Peyer's patch (tissue), 4 donors: ENCODE data around the gene NGEF. TPM values are rescaled to one million over a fixed set of nuclear protein-coding genes. Genes with fewer than 3 reads are reported as not detected.

Source experiments
- DNase-seq, 3 donors: peaks; one replicate each; pipeline ENCODE4 v3.0.0-alpha.2; 2017 to 2019
- H3K27ac ChIP-seq, 4 donors: fragments of 200-600 bp; sonication (generic); one replicate each; pipeline ENCODE4 v1.5.1; 2016 to 2019
- H3K27me3 ChIP-seq, 2 donors: fragments of 200-600 bp; sonication (generic); one replicate each; pipeline ENCODE4 v1.5.1; 2019
- H3K36me3 ChIP-seq, 3 donors: fragments of 200-600 bp; sonication (generic); one replicate each; pipeline ENCODE4 v1.5.1; 2016 to 2019
- H3K4me1 ChIP-seq, 4 donors: fragments of 200-600 bp; sonication (generic); one replicate each; pipeline ENCODE4 v1.5.1; 2016 to 2019
- H3K4me3 ChIP-seq, 4 donors: fragments of 200-600 bp; sonication (generic); 1 replicate in 3 of 4; 2 replicates in 1 of 4; pipeline ENCODE4 v1.5.1; 2016 to 2019; ENCODE audit warnings: mild to moderate bottlenecking in 1 of 4
- H3K9me3 ChIP-seq, 4 donors: fragments of 200-600 bp; sonication (generic); one replicate each; pipeline ENCODE4 v1.5.1; 2016 to 2019; ENCODE audit warnings: mild to moderate bottlenecking in 1 of 4
- POLR2A ChIP-seq, 2 donors: fragments of 450-650 bp; IDR thresholded peaks; one replicate each; pipeline ENCODE4 v1.5.1; 2017; ENCODE audit warnings: antibody characterized with exemption in 2 of 2, mild to moderate bottlenecking in 2 of 2, moderate library complexity in 2 of 2
- total RNA-seq, 4 donors: library from RNA; depleted of rRNA; stranded (reverse); fragments of >200 nt; gene quantifications; one replicate each; pipeline ENCODE4 v1.1.0, GENCODE V29; 2016
- TF ChIP-seq, protein P1 (sequence below), 6 experiments: fragments of 450-650 bp in 4 of 6; fragments of 200-600 bp in 2 of 6; sonication (generic) in 1 of 6; IDR thresholded peaks; one replicate each; pipeline ENCODE4 v1.5.1; 2017 to 2019; ENCODE audit warnings: antibody characterized with exemption in 6 of 6, mild to moderate bottlenecking in 3 of 6, moderate library complexity in 1 of 6

The NGEF gene
- total RNA-seq, 4 donors from 2014 or later, result 54.5 to 116 (median 98.1) TPM

DNA sequence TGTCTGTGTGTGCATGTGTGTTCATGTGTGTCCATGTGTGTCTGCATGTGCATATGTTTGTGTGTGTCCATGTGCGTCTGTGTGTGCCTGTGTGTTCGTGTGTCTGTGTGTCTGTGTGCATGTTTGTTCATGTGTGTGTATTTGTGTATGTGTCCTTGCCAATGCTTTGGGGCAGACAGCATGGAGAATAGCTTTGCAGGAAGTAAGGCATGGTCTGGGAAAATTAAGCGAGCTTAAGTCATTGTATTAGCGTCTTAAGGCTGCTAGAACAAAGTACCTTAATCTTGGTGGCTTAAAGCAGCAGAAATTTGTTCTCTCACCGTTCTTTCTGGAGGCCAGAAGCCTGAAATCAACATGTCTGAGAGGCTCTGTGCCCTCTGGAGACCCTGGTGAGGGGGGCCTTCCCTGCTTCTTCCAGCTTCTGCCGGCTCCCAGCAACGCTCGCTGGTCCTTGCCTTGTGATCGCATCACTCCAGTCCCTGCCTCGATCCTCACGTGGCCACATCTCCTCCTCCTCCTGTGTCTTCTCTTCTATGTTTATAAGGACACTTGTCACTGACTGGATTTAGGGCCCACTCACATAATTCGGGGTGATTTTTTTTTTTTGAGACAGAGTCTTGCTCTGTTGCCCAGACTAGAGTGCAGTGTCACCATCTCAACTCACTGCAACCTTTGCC is 23.2 kb upstream of the NGEF start:
- H3K4me3 ChIP-seq, result no peak overlapping the region
- no peak for DNase-seq
- H3K9me3 ChIP-seq, result no peaks in the 10 kb centered on the region
- H3K27ac ChIP-seq, result no peak overlapping the region
- TF ChIP-seq, protein P1, sequence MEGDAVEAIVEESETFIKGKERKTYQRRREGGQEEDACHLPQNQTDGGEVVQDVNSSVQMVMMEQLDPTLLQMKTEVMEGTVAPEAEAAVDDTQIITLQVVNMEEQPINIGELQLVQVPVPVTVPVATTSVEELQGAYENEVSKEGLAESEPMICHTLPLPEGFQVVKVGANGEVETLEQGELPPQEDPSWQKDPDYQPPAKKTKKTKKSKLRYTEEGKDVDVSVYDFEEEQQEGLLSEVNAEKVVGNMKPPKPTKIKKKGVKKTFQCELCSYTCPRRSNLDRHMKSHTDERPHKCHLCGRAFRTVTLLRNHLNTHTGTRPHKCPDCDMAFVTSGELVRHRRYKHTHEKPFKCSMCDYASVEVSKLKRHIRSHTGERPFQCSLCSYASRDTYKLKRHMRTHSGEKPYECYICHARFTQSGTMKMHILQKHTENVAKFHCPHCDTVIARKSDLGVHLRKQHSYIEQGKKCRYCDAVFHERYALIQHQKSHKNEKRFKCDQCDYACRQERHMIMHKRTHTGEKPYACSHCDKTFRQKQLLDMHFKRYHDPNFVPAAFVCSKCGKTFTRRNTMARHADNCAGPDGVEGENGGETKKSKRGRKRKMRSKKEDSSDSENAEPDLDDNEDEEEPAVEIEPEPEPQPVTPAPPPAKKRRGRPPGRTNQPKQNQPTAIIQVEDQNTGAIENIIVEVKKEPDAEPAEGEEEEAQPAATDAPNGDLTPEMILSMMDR (IDR thresholded peaks at IDR 0.05), result no peak
- H3K4me1 ChIP-seq, result no peaks in the 10 kb centered on the region
- H3K27me3 ChIP-seq, result no peaks in the 10 kb centered on the region
- no peaks in the 10 kb centered on the region for H3K36me3 ChIP-seq

DNA sequence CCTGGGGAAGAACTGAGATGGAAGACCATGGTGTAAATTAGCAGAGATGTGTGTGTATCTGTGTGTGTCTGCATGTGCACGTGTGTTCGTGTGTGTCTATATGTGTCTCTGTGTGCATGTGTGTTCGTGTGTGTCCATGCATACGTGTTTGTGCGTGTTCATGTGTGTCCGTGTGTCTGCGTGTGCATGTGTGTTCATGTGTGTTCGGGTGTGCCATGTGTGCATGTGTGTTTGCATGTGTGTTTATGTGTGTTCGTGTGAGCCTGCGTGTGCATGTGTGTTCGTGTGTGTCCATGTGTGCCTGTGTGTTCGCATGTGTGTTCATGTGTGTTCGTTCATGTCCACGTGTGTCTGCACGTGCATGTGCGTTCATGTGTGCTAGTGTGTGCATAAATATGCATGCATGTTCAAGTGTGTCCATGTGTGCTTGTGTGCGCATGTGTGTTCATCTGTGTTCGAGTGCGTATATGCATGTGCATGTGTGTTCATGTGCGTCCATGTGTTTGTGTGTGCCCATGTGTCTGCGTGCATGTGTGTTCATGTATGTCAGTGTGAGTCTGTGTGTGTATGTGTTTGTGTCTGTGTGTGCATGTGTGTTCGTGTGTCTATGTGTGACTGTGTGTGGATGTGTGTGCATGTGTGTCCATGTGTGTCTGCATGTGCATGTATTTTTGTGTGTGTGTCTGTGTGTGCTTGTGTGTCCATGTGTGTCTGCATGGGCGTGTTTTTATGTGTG is 22.5 kb upstream of the NGEF start:
- TF ChIP-seq POLR2A (IDR thresholded peaks at IDR 0.05), result no peak
- TF ChIP-seq, protein P1 (IDR thresholded peaks at IDR 0.05), result no peak
- no peaks in the 10 kb centered on the region for H3K36me3 ChIP-seq

DNA sequence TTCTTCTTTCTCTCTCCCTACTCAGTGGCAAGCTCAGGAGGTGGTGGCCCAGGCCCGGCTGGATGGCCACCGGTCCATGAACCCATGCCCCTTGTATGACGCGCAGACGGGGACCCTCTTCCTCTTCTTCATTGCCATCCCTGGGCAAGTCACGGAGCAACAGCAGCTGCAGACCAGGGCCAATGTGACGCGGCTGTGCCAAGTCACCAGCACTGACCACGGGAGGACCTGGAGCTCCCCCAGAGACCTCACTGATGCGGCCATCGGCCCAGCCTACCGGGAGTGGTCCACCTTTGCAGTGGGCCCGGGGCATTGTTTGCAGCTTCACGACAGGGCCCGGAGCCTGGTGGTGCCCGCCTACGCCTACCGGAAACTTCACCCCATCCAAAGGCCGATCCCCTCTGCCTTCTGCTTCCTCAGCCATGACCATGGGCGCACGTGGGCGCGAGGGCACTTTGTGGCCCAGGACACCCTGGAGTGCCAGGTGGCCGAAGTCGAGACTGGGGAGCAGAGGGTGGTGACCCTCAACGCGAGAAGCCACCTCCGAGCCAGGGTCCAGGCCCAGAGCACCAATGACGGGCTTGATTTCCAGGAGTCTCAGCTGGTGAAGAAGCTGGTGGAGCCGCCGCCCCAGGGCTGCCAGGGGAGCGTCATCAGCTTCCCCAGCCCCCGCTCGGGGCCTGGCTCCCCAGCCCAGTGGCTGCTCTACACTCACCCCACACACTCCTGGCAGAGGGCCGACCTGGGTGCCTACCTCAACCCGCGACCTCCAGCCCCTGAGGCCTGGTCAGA is 21.2 kb upstream of the NGEF start:
- no peaks in the 10 kb centered on the region for H3K4me1 ChIP-seq
- H3K27me3 ChIP-seq, result no peaks in the 10 kb centered on the region
- no peaks in the 10 kb centered on the region for H3K9me3 ChIP-seq
- TF ChIP-seq, protein P1 (IDR thresholded peaks at IDR 0.05), result no peak
- no peak for TF ChIP-seq POLR2A (IDR thresholded peaks at IDR 0.05)
- no peaks in the 10 kb centered on the region for H3K36me3 ChIP-seq
- H3K27ac ChIP-seq, result no peak overlapping the region
- DNase-seq, result no peak
- H3K4me3 ChIP-seq, result no peak overlapping the region

More for the DNA sequence above, 22.5 kb upstream of the NGEF start:
- Histone ChIP-seq H3K4me3 (no peak overlapping the region), H3K9me3 (no peaks in the 10 kb centered on the region), H3K4me1 (no peaks in the 10 kb centered on the region), H3K27ac (no peak overlapping the region), H3K27me3 (no peaks in the 10 kb centered on the region)
- no peak for DNase-seq

DNA sequence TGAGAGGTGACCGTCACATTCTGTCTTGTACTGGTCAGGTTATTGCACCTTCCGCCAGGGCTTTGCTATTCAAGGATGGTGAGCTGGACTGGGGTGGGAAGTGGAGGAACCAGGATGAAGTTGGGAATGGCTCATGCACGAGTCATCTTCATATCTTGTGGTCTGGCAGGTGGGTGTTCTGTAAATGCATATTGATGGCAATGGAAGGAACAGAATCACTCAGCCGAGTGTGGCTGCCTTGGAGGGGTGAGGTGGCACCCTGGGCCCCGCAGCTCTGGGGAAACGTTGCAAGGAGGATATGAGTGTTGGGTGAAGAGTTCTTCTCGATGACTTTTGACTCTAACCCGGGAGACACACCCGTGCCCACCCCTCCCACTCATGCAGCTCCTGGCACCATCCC is 20.6 kb upstream of the NGEF start:
- no peak overlapping the region for H3K27ac ChIP-seq
- TF ChIP-seq, protein P1 (IDR thresholded peaks at IDR 0.05), result no peak
- no peak for TF ChIP-seq POLR2A (IDR thresholded peaks at IDR 0.05)
- no peaks in the 10 kb centered on the region for H3K9me3 ChIP-seq
- H3K4me1 ChIP-seq, result peaks cover 0 to 1% (median 0%) of the 10 kb centered on the region in 4 donors
- H3K36me3 ChIP-seq, result no peaks in the 10 kb centered on the region
- H3K4me3 ChIP-seq, result no peak overlapping the region
- no peak for DNase-seq
- H3K27me3 ChIP-seq, result no peaks in the 10 kb centered on the region

DNA sequence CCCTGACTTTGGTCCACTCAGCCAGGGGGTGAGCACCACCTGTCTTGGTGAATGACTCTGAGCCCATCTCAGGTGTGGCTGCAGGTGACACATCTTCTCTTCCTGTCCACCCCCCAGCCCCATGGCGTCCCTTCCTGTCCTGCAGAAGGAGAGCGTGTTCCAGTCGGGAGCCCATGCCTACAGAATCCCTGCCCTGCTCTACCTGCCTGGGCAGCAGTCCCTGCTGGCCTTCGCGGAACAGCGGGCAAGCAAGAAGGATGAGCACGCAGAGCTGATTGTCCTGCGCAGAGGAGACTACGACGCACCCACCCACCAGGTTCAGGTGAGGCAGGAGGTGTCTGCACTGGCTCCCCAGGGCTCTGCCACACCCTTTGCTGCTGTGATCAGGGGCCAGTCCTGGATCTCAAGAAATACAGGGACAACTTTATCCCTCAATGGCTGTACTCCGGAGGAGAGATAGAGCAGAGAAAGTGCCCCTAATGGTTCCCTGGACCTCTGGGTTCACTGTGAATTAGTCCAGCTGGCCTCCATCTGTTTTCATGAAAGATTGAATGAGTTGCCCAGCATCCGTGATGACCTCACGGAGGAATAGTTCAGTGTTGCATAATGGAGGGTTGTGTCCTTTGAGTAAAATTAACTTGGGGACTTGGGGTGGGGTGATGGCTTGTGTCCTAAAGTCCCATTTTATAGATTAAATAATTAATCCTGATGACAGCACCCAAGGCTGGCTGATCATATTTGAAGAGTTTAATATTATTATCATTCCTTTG is 19.7 kb upstream of the NGEF start, which contains the start of gene NEU2:
TSS of gene NEU2 (plus strand) at position 122 of the 770 bp plus-strand sequence. CDS start at position 122, 0 bp downstream.
- no peak for DNase-seq
- no peak within 1 kb of the TSS for H3K27ac ChIP-seq
- H3K27me3 ChIP-seq, result no peaks in the 10 kb centered on the region
- H3K4me3 ChIP-seq, result no peak within 1 kb of the TSS
- H3K4me1 ChIP-seq, result peaks cover 0 to 5% (median 0%) of the 10 kb centered on the region in 4 donors
- no peaks in the 10 kb centered on the region for H3K9me3 ChIP-seq
- TF ChIP-seq POLR2A (IDR thresholded peaks at IDR 0.05), result no peak
- TF ChIP-seq, protein P1 (IDR thresholded peaks at IDR 0.05), result no peak
- no peaks in the 10 kb centered on the region for H3K36me3 ChIP-seq
